Lung (tissue), 12 donors: ENCODE data around the gene TEX54. TPM values are rescaled to one million over a fixed set of nuclear protein-coding genes. Genes with fewer than 3 reads are reported as not detected.
"Not testable (repeated sequence)": the region's sequence is repeated elsewhere in the genome, so short reads cannot be mapped to it uniquely, and the experiment has no call there.

ENCODE experiments used
- ATAC-seq: fragments of 200-7000 bp; cut with Tn5 transposase; one replicate; pipeline ENCODE4 v1.9.1; 2020; ENCODE audit warnings: moderate number of reproducible peaks; ENCODE audit not compliant: insufficient read depth, low FRiP score
- DNase-seq, 3 donors: peaks; one replicate each; pipeline ENCODE4 v3.0.0-alpha.2; 2013 to 2017
- H3K27ac ChIP-seq, 2 donors: one replicate each; pipeline ENCODE4 v1.5.1; 2013; ENCODE audit warnings: mild to moderate bottlenecking in 2 of 2, moderate library complexity in 2 of 2, control low read depth in 1 of 2, inconsistent platforms in 1 of 2, low read depth in 1 of 2, low read length in 1 of 2
- H3K27me3 ChIP-seq, 3 donors: one replicate each; pipeline ENCODE4 v1.5.1; 2013; ENCODE audit warnings: low read length in 2 of 3; ENCODE audit not compliant: control insufficient read depth in 3 of 3, insufficient read depth in 3 of 3
- H3K36me3 ChIP-seq, 4 donors: one replicate each; pipeline ENCODE4 v1.5.1; 2013; ENCODE audit warnings: low read length in 4 of 4, mild to moderate bottlenecking in 1 of 4, moderate library complexity in 1 of 4; ENCODE audit not compliant: control insufficient read depth in 4 of 4, insufficient read depth in 4 of 4
- H3K4me1 ChIP-seq, 5 donors: one replicate each; pipeline ENCODE4 v1.5.1; 2013; ENCODE audit warnings: low read length in 5 of 5, mild to moderate bottlenecking in 2 of 5, moderate library complexity in 1 of 5; ENCODE audit not compliant: control insufficient read depth in 5 of 5, insufficient read depth in 5 of 5
- H3K4me3 ChIP-seq: one replicate; pipeline ENCODE4 v1.5.1; 2013; ENCODE audit warnings: mild to moderate bottlenecking, control low read depth, moderate library complexity
- H3K9ac ChIP-seq, 2 donors: one replicate each; pipeline ENCODE4 v1.5.1; 2013; ENCODE audit warnings: low read length in 2 of 2, control low read depth in 1 of 2; ENCODE audit not compliant: insufficient read depth in 1 of 2
- H3K9me3 ChIP-seq, 4 donors: one replicate each; pipeline ENCODE4 v1.5.1; 2013; ENCODE audit warnings: low read length in 3 of 4, mild to moderate bottlenecking in 1 of 4, moderate library complexity in 1 of 4; ENCODE audit not compliant: control insufficient read depth in 4 of 4, insufficient read depth in 3 of 4
- CTCF ChIP-seq: IDR thresholded peaks from 2 replicates; pipeline ENCODE4 v1.5.1; 2012; ENCODE audit warnings: mild to moderate bottlenecking; ENCODE audit errors: control extremely low read depth, extremely low read depth
- WGBS, 2 donors: extraction: QIAGEN DNeasy Blood & Tissue Kit; methylation state at CpG; one replicate each; pipeline ENCODE4 v1.1.7; 2013; 5-methylcytosine and 5-hydroxymethylcytosine counted together
- polyA plus RNA-seq, 2 donors: library from polyadenylated mRNA; stranded (reverse); fragments of 200-250 nt; gene quantifications; one replicate each; pipeline ENCODE4 v1.2.1, GENCODE V29; 2013
- total RNA-seq, 2 donors: library from RNA; depleted of rRNA in 1 of 2; stranded (reverse); fragments of >200 nt in 1 of 2; gene quantifications; one replicate each; pipeline ENCODE4 v1.2.1, GENCODE V29; 2014 to 2021
- donor health status: control.
- donor health status: control.
- donor health status: Bipolar disorder and iron deficiency.
- donor health status: healthy.
- donor health status: DM: yes; HTN: yes; CAD: no.

The TEX54 gene
- total and polyA plus RNA-seq, 4 donors: not detected

- TF ChIP-seq CTCF: no peak
- no peaks in the 10 kb centered on the region for H3K27me3 ChIP-seq
- H3K27ac ChIP-seq: no peak overlapping the region
- DNase-seq: no peak
- H3K36me3 ChIP-seq: no peaks in the 10 kb centered on the region
- H3K9me3 ChIP-seq: no peaks in the 10 kb centered on the region
- 92 to 98% methylated on average over 3 of the region's 3 CpGs for WGBS, 2 donors
- no peak for ATAC-seq
- H3K9ac ChIP-seq: no peak overlapping the region
- H3K4me1 ChIP-seq: peaks cover 0 to 10% (median 4%) of the 10 kb centered on the region in 5 donors
- no peak overlapping the region for H3K4me3 ChIP-seq
Observed at GRCh38 chr11:62844154-62844553, 11.5 kb upstream of the TEX54 start.

- Histone ChIP-seq H3K36me3 (no peaks in the 10 kb centered on the region), H3K4me3 (no peak overlapping the region), H3K9ac (no peak overlapping the region), H3K9me3 (no peaks in the 10 kb centered on the region), H3K4me1 (peaks cover 0 to 17% (median 5%) of the 10 kb centered on the region in 5 donors), H3K27me3 (no peaks in the 10 kb centered on the region), H3K27ac (no peak overlapping the region)
- 97 to 98% methylated on average over 3 of the region's 3 CpGs for WGBS, 2 donors
- ATAC-seq: no peak
- TF ChIP-seq CTCF: no peak
- no peak for DNase-seq
Observed at GRCh38 chr11:62843466-62843865, 10.8 kb upstream of the TEX54 start.

- peaks cover 0 to 17% (median 5%) of the 10 kb centered on the region in 5 donors for H3K4me1 ChIP-seq
- 88 to 90% methylated on average over 9 of the region's 9 CpGs for WGBS, 2 donors
- H3K27me3 ChIP-seq, H3K36me3 ChIP-seq, DNase-seq, H3K9me3 ChIP-seq, H3K4me3 ChIP-seq, ATAC-seq: not testable (repeated sequence)
- peak overlapping the region; percentile 37 to 94 for H3K27ac ChIP-seq
- peak overlapping the region in 1 of 2 donors; percentile 94 for H3K9ac ChIP-seq
Observed at GRCh38 chr11:62842891-62843290, 10.2 kb upstream of the TEX54 start.

GRCh38 chr11:62842171-62842741, 9.6 kb upstream of the TEX54 start:
- H3K4me1 ChIP-seq: peaks cover 0 to 17% (median 5%) of the 10 kb centered on the region in 5 donors
- ATAC-seq (no peak), DNase-seq (peak in 1 of 3 donors; percentile 52)
- WGBS, 2 donors: 3 to 5% methylated on average over 30 of the region's 30 CpGs
- H3K4me3 ChIP-seq: no peak overlapping the region
- peak overlapping the region; percentile 90 to 94 for H3K27ac ChIP-seq
- TF ChIP-seq CTCF: no peak
- H3K36me3 ChIP-seq: no peaks in the 10 kb centered on the region
- H3K9ac ChIP-seq: peak overlapping the region; percentile 67 to 94
- no peaks in the 10 kb centered on the region for H3K9me3 ChIP-seq
- no peaks in the 10 kb centered on the region for H3K27me3 ChIP-seq
